ENCODE measurements around the gene DEPDC1. TPM values are rescaled to one million over a fixed set of nuclear protein-coding genes. Genes with fewer than 3 reads are reported as not detected.

Gene DEPDC1
- total RNA-seq, 4 donors from 2014 or later: 0.72 to 9.5 (median 4.6) TPM

DNA sequence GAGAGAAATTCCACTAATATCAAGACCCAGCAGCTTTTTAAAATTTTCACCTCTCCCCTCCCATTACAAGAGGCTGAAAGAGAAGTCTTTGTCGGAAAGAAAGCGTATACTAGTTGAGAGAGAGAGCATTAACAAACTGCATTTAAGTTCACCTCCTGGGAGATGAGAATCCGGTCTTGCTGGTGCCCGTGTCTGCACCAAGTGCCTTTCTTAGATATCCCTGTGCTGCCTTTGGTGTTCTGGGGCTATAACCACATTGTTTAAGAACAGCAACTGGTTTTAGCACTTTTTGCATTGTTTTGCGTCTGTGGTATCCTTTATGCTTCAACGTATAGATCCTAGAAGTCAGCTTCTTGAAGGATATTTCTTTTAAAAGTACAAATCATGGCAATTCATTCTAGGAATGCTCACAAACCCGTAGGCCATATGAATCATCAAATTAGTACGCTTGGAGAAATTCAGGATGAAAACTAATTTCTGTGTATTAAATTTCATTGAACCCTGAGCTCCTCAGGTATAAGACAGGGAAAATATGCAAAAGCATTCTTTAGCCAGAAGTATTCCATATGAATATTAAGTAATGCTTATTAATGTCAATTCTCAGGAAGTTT, 43.7 kb downstream of the DEPDC1 start:
- no peak overlapping the region for H3K4me3 ChIP-seq
- no peak overlapping the region for H3K27ac ChIP-seq
- no peak for TF ChIP-seq EP300 (IDR thresholded peaks at IDR 0.05)
- TF ChIP-seq, protein P1, sequence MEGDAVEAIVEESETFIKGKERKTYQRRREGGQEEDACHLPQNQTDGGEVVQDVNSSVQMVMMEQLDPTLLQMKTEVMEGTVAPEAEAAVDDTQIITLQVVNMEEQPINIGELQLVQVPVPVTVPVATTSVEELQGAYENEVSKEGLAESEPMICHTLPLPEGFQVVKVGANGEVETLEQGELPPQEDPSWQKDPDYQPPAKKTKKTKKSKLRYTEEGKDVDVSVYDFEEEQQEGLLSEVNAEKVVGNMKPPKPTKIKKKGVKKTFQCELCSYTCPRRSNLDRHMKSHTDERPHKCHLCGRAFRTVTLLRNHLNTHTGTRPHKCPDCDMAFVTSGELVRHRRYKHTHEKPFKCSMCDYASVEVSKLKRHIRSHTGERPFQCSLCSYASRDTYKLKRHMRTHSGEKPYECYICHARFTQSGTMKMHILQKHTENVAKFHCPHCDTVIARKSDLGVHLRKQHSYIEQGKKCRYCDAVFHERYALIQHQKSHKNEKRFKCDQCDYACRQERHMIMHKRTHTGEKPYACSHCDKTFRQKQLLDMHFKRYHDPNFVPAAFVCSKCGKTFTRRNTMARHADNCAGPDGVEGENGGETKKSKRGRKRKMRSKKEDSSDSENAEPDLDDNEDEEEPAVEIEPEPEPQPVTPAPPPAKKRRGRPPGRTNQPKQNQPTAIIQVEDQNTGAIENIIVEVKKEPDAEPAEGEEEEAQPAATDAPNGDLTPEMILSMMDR (IDR thresholded peaks at IDR 0.05): no peak
- TF ChIP-seq POLR2A (IDR thresholded peaks at IDR 0.05): no peak
- no peak for TF ChIP-seq POLR2AphosphoS5 (IDR thresholded peaks at IDR 0.05)
- no peak for DNase-seq (ENCODE audit: low spot score in 2 of 2)
- no peaks in the 10 kb centered on the region for H3K9me3 ChIP-seq
- WGBS: 64% methylated on average over 8 of the region's 8 CpGs
- no peaks in the 10 kb centered on the region for H3K4me1 ChIP-seq
- H3K36me3 ChIP-seq: no peaks in the 10 kb centered on the region
- H3K27me3 ChIP-seq: no peaks in the 10 kb centered on the region

DNA sequence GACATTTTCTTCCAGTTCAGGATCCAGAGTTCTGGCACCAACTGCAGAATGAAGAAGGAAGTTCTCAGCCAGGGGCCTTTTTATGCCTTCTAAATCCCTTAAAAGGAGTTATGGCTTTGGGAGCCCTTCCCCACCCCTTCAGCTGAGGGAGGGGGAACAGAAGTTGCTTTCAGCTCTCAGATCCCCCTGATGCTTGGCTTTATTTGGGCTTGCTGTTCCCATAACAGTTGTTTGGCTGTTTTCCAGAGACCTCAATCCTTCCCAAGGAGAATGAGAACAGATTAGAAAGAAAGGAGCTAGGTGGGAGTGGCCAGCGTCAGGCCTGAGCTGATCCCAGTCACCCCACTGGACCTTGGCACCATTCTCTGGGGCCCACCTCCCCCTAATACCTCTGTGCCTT, 47.0 kb downstream of the DEPDC1 start, which contains the start of gene RPE65:
Gene RPE65 (minus strand): TSS at position 54 of the 400 bp plus-strand sequence. CDS start 49 bp downstream, at position 5.
- no peaks in the 10 kb centered on the region for H3K9me3 ChIP-seq
- H3K27ac ChIP-seq: no peak within 1 kb of the TSS
- DNase-seq (ENCODE audit: low spot score in 2 of 2): no peak
- WGBS: 64% methylated on average over 1 of the region's 1 CpG
- TF ChIP-seq EP300 (IDR thresholded peaks at IDR 0.05) (no peak), POLR2A (IDR thresholded peaks at IDR 0.05) (no peak), POLR2AphosphoS5 (IDR thresholded peaks at IDR 0.05) (no peak)
- TF ChIP-seq, protein P1 (IDR thresholded peaks at IDR 0.05): no peak
- no peak within 1 kb of the TSS for H3K4me3 ChIP-seq
- H3K27me3 ChIP-seq: no peaks in the 10 kb centered on the region
- H3K4me1 ChIP-seq: no peaks in the 10 kb centered on the region
- no peaks in the 10 kb centered on the region for H3K36me3 ChIP-seq

DNA sequence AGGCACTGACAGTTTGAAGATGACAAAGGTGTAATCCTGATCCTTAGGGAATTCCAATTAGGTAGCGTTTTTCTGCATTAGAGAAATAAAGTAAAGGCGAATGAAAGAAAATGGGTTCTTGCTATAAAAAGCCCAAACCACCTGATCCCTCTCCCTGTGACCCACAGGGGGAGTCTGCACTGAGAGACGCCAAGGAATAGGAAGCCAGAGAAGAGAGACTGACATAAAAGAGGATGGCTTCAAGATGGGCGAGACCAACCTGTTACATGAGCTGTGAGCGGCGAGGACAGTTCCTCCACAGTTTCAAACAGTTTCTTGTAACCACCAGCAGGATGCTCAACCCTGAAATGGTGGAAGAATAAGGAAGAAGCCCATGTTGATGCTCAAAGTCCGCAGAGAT, 48.5 kb downstream of the DEPDC1 start:
- H3K4me3 ChIP-seq: no peak overlapping the region
- no peak for DNase-seq (ENCODE audit: low spot score in 2 of 2)
- H3K36me3 ChIP-seq: no peaks in the 10 kb centered on the region
- H3K27me3 ChIP-seq: no peaks in the 10 kb centered on the region
- H3K4me1 ChIP-seq: no peaks in the 10 kb centered on the region
- H3K27ac ChIP-seq: no peak overlapping the region
- H3K9me3 ChIP-seq: no peaks in the 10 kb centered on the region
- TF ChIP-seq, protein P1 (IDR thresholded peaks at IDR 0.05): no peak
- TF ChIP-seq POLR2AphosphoS5 (IDR thresholded peaks at IDR 0.05): no peak
- no peak for TF ChIP-seq EP300 (IDR thresholded peaks at IDR 0.05)
- TF ChIP-seq POLR2A (IDR thresholded peaks at IDR 0.05): no peak
- 79% methylated on average over 7 of the region's 7 CpGs for WGBS

- Histone ChIP-seq H3K27me3 (no peaks in the 10 kb centered on the region), H3K36me3 (no peaks in the 10 kb centered on the region), H3K4me3 (no peak overlapping the region), H3K4me1 (no peaks in the 10 kb centered on the region), H3K27ac (no peak overlapping the region), H3K9me3 (no peaks in the 10 kb centered on the region)
- WGBS: 95% methylated on average over 6 of the region's 6 CpGs
- no peak for DNase-seq (ENCODE audit: low spot score in 2 of 2)
- TF ChIP-seq POLR2A (IDR thresholded peaks at IDR 0.05) (no peak), EP300 (IDR thresholded peaks at IDR 0.05) (no peak), POLR2AphosphoS5 (IDR thresholded peaks at IDR 0.05) (no peak)
- TF ChIP-seq, protein P1 (IDR thresholded peaks at IDR 0.05): no peak
Measured at GRCh38 chr1:68445709-68446108, 51.2 kb downstream of the DEPDC1 start.

GRCh38 chr1:68442822-68443556, 53.9 kb downstream of the DEPDC1 start:
- H3K36me3 ChIP-seq: no peaks in the 10 kb centered on the region

More at GRCh38 chr1:68442822-68443556, 53.9 kb downstream of the DEPDC1 start:
- no peak for TF ChIP-seq POLR2A (IDR thresholded peaks at IDR 0.05)
- TF ChIP-seq, protein P1 (IDR thresholded peaks at IDR 0.05): peak in 1 of 2 donors; percentile 38
- no peaks in the 10 kb centered on the region for H3K4me1 ChIP-seq
- H3K4me3 ChIP-seq: no peak overlapping the region
- DNase-seq (ENCODE audit: low spot score in 2 of 2): no peak
- H3K9me3 ChIP-seq: no peaks in the 10 kb centered on the region
- H3K27me3 ChIP-seq: no peaks in the 10 kb centered on the region
- H3K27ac ChIP-seq: no peak overlapping the region
- WGBS: 34% methylated on average over 5 of the region's 5 CpGs
